SHP77 (cell line): ENCODE results near the gene AIMP2.
"Not testable (repeated sequence)": the region's sequence is repeated elsewhere in the genome, so short reads cannot be mapped to it uniquely, and the experiment has no call there.

Source experiments
- DNase-seq, 2 experiments: peaks; one replicate each; lab custom pipeline; 2025; lab: John Stamatoyannopoulos, UW

Gene AIMP2

DNA sequence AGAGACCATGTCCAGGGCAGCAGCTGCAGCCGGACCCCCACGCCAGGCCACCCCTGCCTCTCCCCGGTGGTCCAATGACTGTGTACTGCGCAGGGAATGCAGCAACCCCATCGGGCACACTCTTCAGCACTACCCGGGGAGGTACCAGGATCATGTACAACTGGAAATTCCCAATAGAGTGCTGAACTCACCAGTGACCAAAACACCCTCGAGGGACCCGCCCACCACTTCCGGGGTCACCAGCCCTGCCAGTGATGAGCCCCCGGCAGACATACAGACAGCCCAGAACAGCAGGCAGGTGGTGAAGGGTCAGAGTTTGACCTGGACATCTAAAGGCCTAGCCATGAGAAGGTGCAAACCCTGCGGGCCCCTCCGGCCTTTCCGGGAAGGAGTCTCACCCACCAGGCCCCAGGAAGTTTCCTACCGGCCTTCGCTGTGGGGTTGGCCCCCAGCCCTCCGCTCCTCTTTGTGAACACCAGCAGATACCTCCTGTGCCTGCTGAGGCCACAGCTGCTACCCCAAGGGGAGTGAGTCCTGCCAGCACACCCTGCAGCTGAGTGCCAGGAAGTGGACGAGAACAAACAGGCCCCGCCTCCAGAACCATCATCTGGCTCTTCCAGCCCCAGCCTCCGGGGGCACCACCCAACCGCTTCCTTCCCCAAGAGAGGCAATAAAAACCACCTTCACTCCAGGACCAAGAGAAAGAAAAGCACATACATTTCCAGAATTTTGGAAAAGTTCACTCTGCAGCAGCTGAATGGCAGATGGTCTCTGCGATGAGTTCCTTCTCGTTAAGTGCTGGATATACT lies 17.1 kb downstream of the AIMP2 start:
- DNase-seq = peak; percentile 85 to 93

GRCh38 chr7:6026820-6027311 lies 17.8 kb downstream of the AIMP2 start:
- no peak for DNase-seq

- DNase-seq = no peak
Measured at GRCh38 chr7:6027806-6028365, 18.8 kb downstream of the AIMP2 start.

- DNase-seq = no peak
Measured at GRCh38 chr7:6028563-6028962, 19.5 kb downstream of the AIMP2 start.

GRCh38 chr7:6030988-6031387 lies 21.9 kb downstream of the AIMP2 start, which contains the start of gene ANKRD61:
Gene ANKRD61, plus strand, starts transcription at chr7:6031376. Its CDS starts 0 bp downstream, at chr7:6031376.
- no peak for DNase-seq

- DNase-seq = no peak
Measured at GRCh38 chr7:6031567-6031966, 22.5 kb downstream of the AIMP2 start.

DNA sequence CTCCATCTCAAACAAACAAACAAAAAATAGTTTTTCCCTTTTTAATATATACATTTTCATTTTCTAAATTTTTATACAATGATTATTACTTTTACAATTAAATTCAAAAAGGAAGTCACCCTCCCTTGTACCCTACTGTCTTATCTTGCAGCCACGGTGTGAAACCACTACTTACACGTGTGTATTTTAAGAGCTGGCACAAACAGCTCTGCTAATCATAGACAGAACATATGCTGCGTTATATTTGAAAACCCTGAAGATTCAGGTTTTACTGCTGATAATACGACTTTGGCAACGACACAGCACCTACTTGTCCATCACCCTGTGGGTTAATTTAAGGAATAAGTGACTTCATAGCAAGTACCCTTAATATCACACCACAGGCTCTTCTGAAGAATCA lies 23.1 kb downstream of the AIMP2 start:
- no peak for DNase-seq

GRCh38 chr7:6032641-6033040 lies 23.6 kb downstream of the AIMP2 start:
- no peak for DNase-seq

DNA sequence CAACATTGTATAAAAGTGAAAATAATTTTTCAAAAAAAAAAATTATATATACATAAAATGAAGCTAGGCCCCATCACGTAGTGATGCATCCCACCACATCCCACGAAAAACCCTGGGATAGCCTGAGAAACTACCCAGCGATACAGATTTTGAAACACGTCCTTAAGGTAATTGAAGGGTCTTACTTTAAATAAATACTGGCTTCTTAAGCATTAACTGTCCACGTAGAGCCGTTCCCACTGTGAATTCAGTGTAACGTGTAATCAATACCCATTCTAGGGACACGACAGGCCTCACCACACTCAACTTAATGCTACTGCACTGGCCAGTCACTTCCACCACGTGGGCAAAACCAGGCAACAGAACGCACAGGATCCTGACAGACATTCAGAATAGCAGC lies 26.1 kb downstream of the AIMP2 start:
- DNase-seq = no peak

- no peak for DNase-seq
Measured at GRCh38 chr7:6035686-6036085, 26.6 kb downstream of the AIMP2 start.

- no peak for DNase-seq
Measured at GRCh38 chr7:6049780-6050179, 40.7 kb downstream of the AIMP2 start.

- DNase-seq = not testable (repeated sequence)
Measured at GRCh38 chr7:6051185-6051584, 42.1 kb downstream of the AIMP2 start.

- no peak for DNase-seq
Measured at GRCh38 chr7:6056616-6057015, 47.5 kb downstream of the AIMP2 start.

GRCh38 chr7:6057316-6058129 lies 48.5 kb downstream of the AIMP2 start:
- no peak for DNase-seq

GRCh38 chr7:6059941-6060340 lies 50.9 kb downstream of the AIMP2 start:
- DNase-seq = not testable (repeated sequence)

GRCh38 chr7:6071406-6071805 lies 62.3 kb downstream of the AIMP2 start:
- no peak for DNase-seq
